C4-2B (cell line): ENCODE measurements around the gene BTBD17.

Experiments
- ZFX ChIP-seq: fragments of 450-650 bp; IDR thresholded peaks from 2 replicates; pipeline ENCODE4 v1.6.1; 2017
- TF ChIP-seq, protein P1 (sequence below): fragments of 450-650 bp; conservative IDR thresholded peaks from 2 replicates; pipeline ENCODE4 v1.5.1; 2017; ENCODE audit warnings: mild to moderate bottlenecking

DNA sequence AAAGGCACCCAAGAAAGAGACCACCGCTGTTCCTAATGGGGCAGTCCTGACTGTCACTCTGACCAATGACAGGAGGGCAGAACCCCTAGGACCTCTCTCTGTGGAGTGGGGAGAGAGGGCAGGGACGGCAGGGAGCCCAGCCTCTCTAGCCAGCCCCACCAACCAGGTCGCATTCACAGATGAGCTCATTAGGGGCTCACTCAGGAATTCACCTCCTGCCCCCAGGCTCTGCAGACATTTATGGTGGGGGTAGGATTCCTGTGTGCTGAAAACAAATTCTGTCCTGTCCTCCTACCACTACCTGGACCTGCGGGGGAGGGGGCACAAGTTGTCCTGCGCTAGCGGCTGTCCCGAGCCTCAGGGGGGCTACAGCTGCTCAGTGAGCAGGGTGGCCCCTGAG, 42.5 kb upstream of the BTBD17 start:
- TF ChIP-seq, protein P1, sequence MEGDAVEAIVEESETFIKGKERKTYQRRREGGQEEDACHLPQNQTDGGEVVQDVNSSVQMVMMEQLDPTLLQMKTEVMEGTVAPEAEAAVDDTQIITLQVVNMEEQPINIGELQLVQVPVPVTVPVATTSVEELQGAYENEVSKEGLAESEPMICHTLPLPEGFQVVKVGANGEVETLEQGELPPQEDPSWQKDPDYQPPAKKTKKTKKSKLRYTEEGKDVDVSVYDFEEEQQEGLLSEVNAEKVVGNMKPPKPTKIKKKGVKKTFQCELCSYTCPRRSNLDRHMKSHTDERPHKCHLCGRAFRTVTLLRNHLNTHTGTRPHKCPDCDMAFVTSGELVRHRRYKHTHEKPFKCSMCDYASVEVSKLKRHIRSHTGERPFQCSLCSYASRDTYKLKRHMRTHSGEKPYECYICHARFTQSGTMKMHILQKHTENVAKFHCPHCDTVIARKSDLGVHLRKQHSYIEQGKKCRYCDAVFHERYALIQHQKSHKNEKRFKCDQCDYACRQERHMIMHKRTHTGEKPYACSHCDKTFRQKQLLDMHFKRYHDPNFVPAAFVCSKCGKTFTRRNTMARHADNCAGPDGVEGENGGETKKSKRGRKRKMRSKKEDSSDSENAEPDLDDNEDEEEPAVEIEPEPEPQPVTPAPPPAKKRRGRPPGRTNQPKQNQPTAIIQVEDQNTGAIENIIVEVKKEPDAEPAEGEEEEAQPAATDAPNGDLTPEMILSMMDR, result no peak
- no peak for TF ChIP-seq ZFX
